GM12891 (cell line): ENCODE measurements around the gene BRD7.

Source experiments
- POLR2A ChIP-seq: IDR thresholded peaks from 2 replicates; pipeline ENCODE4 v1.6.1; 2011; ENCODE audit warnings: low read depth, low read length, control low read depth
- POLR2AphosphoS5 ChIP-seq: IDR thresholded peaks from 2 replicates; pipeline ENCODE4 v1.6.1; 2011; ENCODE audit warnings: low read depth, low read length, control low read depth
- POU2F2 ChIP-seq: IDR thresholded peaks from 2 replicates; pipeline ENCODE4 v1.6.1; 2011; ENCODE audit warnings: low read depth, mild to moderate bottlenecking, control low read depth, low read length, moderate library complexity
- TAF1 ChIP-seq: IDR thresholded peaks from 2 replicates; pipeline ENCODE4 v1.6.1; 2011; ENCODE audit warnings: low read depth, low read length, control low read depth

DNA sequence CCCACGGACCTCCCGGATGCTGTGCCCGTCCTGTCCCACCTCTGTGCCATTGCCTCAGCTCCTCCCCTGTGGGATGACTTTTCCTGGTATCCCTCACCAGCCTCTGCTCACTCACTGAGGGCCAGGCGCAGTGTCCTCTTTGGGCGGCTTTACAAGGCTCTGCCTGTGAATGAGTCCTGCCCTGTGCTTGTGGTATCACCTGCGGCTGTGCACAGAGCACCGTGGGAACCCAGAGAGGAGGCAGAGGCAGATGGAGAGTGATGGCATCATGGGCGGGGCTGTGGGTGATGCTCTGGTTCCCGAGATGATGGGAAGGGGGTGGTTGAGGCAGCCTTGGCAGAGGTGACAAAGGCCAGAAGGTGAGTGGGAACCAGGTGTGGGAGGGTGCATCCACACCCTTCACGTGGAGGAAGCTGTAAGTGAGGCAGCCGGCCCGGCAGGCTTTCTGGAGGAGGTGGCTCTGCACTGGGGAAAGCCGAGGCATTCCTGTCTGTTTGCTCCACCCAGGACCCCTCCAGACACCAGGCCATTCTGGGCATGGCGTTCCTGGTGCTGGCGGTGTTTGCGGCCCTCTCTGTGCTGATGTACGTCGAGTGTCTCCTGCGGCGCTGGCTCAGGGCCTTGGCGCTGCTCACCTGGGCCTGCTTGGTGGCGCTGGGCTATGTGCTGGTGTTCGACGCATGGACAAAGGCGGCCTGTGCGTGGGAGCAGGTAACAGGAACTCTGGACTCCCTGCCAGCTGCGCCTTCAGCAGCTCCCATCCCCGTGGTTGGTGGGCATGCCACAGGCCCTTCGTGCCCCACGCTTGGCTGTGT lies 78.6 kb downstream of the BRD7 start:
- no peak for TF ChIP-seq POLR2AphosphoS5
- no peak for TF ChIP-seq POLR2A
- TF ChIP-seq TAF1 = no peak
- TF ChIP-seq POU2F2 = no peak
